Daoy (cell line): ENCODE measurements around the gene CEP170B. TPM values are rescaled to one million over a fixed set of nuclear protein-coding genes. Genes with fewer than 3 reads are reported as not detected.
"Not testable (repeated sequence)": the region's sequence is repeated elsewhere in the genome, so short reads cannot be mapped to it uniquely, and the experiment has no call there.

Experiments
- DNase-seq: peaks from one replicate; pipeline ENCODE4 v3.0.0-alpha.2; 2015; ENCODE audit warnings: low read depth
- total RNA-seq: library from RNA; depleted of rRNA; stranded (reverse); fragments of >200 nt; shearing (Covaris generic); gene quantifications from 2 replicates; pipeline ENCODE4 v1.2.3, GENCODE V29; 2014; rRNA removed

Gene CEP170B
- total RNA-seq, 1 experiment from 2014 or later = 16.7 TPM

DNA sequence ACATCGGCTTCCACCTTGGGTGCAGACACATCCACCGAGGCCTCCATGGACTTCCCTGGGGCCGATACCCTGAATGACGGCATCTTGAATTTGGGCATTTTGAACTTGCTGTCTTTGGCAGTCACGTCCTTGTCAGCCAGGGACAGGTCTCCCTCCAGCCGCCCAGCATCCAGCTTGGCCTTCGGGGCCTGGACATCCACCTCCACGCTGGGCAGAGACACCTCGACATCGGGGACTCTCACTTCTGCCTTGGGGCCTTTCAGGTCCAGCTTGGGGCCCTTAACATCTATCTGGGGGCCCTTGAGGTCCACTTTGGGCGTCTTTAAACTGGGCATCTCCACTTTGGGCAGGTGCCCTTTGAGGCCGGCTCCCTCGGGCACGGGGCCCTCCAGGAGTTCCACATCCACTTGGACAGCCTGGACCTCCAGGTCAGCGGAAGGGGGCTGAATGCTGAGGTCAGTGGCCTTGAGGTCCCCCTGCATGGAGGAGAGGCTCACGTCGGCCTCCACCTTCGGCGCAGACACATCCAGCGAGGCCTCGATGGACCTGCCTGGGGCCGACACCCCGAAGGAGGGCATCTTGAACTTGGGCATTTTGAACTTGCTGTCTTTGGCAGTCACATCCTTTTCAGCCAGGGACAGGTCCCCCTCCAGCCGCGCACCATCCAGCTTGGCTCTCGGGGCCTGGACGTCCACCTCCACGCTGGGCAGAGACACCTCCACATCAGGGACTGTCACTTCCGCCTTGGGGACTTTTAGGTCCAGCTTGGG lies 79.6 kb downstream of the CEP170B start:
- DNase-seq = not testable (repeated sequence)

DNA sequence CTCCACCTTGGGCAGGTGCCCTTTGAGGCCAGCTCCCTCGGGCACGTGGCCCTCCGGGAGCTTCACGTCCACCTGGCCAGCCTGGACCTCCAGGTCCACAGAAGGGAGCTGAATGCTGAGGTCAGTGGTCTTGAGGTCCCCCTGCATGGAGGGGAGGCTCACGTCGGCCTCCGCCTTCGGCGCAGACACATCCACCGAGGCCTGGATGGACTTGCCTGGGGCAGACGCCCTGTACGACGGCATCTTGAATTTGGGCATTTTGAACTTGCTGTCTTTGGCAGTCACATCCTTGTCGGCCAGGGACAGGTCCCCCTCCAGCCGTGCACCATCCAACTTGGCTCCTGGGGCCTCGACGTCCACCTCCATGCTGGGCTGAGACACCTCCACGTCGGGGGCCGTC lies 80.2 kb downstream of the CEP170B start:
- DNase-seq = not testable (repeated sequence)

Other genes with a start within 250 kb of the CEP170B start
- 40.6 and 48.9 TPM in 2 replicates for gene INF2, start 175.7 kb upstream of the CEP170B start, total RNA-seq
- gene ADSS1, start 141.0 kb upstream of the CEP170B start, total RNA-seq = 0.57 and 2.7 TPM in 2 replicates
- gene SIVA1, start 112.1 kb upstream of the CEP170B start, total RNA-seq = 525 and 582 TPM in 2 replicates
- 125 and 141 TPM in 2 replicates for gene AKT1, start 69.5 kb upstream of the CEP170B start, total RNA-seq
- 2.4 and 2.9 TPM in 2 replicates for gene ZBTB42, start 64.2 kb upstream of the CEP170B start, total RNA-seq
- not detected in 2 replicates for gene PLD4, start 59.6 kb downstream of the CEP170B start, total RNA-seq
- 10.4 and 10.5 TPM in 2 replicates for gene AHNAK2, start 113.1 kb downstream of the CEP170B start, total RNA-seq
- 6.5 and 8.4 TPM in 2 replicates for gene CLBA1, start 120.5 kb downstream of the CEP170B start, total RNA-seq
- 79.0 and 86.9 TPM in 2 replicates for gene CDCA4, start 155.8 kb downstream of the CEP170B start, total RNA-seq
- gene GPR132, start 200.2 kb downstream of the CEP170B start, total RNA-seq = 3.3 and 5.1 TPM in 2 replicates